HCT116 (cell line): Measurements from ENCODE around the gene CCDC157. TPM values are rescaled to one million over a fixed set of nuclear protein-coding genes. Genes with fewer than 3 reads are reported as not detected.

Experiments used
- ATAC-seq: fragments of 200-7000 bp; cut with Tn5 transposase; 2 replicates; pipeline ENCODE4 v1.9.1; 2020; ENCODE audit warnings: mild to moderate bottlenecking, moderate library complexity
- BruUV-seq: library from RNA; stranded (reverse); fragments of 400-500 nt; replicated peaks from 2 replicates; lab custom pipeline; 2021; lab: Mats Ljungman, UMichigan
- CTCF ChIA-PET: fragments of 300-600 bp; sonication (Branson Sonifier 250); formaldehyde crosslinking; loops from one replicate; lab custom pipeline; 2021; ENCODE audit warnings: antibody characterized with exemption; lab: Charles Lee
- POLR2A ChIA-PET: fragments of 300-600, 350-600 bp; sonication (Branson Sonifier 250); formaldehyde crosslinking; loops from one replicate; lab custom pipeline; 2021; ENCODE audit warnings: antibody characterized with exemption; lab: Charles Lee
- RAD21 ChIA-PET, 2 experiments: fragments of 300-600 bp; sonication (Branson Sonifier 250); formaldehyde crosslinking; loops; one replicate each; lab custom pipeline; 2023; ENCODE audit warnings: low total read pairs in 2 of 2; ENCODE audit not compliant: uncharacterized antibody in 2 of 2, unreplicated experiment in 2 of 2, low non-redundant PET in 1 of 2; lab: Charles Lee
- DNase-seq: peaks from one replicate; pipeline ENCODE4 v3.0.0-alpha.2; 2010; ENCODE audit warnings: low read depth, low spot score
- H2AFZ ChIP-seq: fragments of 200-600 bp; shearing (Covaris generic), sonication (generic); 2 replicates; pipeline ENCODE4 v1.6.1; 2017; ENCODE audit warnings: low read depth, mixed run types, mixed read lengths, antibody characterized with exemption, low read length; ENCODE audit not compliant: poor library complexity, severe bottlenecking
- H3K27ac ChIP-seq: 2 replicates; pipeline ENCODE4 v1.5.1; 2012; ENCODE audit warnings: low read depth, low read length
- H3K27me3 ChIP-seq: fragments of 200-600 bp; sonication (generic); 2 replicates; pipeline ENCODE4 v1.6.1; 2016; ENCODE audit warnings: mixed run types, low read length, mixed read lengths; ENCODE audit not compliant: insufficient read depth
- H3K36me3 ChIP-seq, 2 experiments: fragments of 200-500 bp in 1 of 2; fragments of 200-600 bp in 1 of 2; sonication (Bioruptor generic) in 1 of 2; sonication (generic) in 1 of 2; 2 replicates each; pipeline versions ENCODE4 v1.5.1 to v1.6.1; 2014 to 2016; ENCODE audit warnings: low read length in 2 of 2, inconsistent platforms in 1 of 2, mixed read lengths in 1 of 2, mixed run types in 1 of 2; ENCODE audit not compliant: insufficient read depth in 2 of 2, control insufficient read depth in 1 of 2
- H3K4me1 ChIP-seq, 2 experiments: fragments of 200-600 bp in 1 of 2; sonication (generic) in 1 of 2; 2 replicates each; pipeline versions ENCODE4 v1.5.1 to v1.6.1; 2012 to 2017; ENCODE audit warnings: low read length in 2 of 2, inconsistent platforms in 1 of 2, mild to moderate bottlenecking in 1 of 2, mixed read lengths in 1 of 2, mixed run types in 1 of 2, moderate library complexity in 1 of 2; ENCODE audit not compliant: insufficient read depth in 2 of 2, control insufficient read depth in 1 of 2
- H3K4me2 ChIP-seq: fragments of 200-600 bp; sonication (generic); 2 replicates; pipeline ENCODE4 v1.6.1; 2017; ENCODE audit warnings: mixed run types, low read length, mixed read lengths
- H3K4me3 ChIP-seq, 2 experiments: fragments of 200-600 bp in 1 of 2; sonication (generic) in 1 of 2; replicated peaks in 1 of 2; 2 replicates each; pipeline ENCODE4 v1.5.1; 2011 to 2016; ENCODE audit warnings: low read length in 2 of 2, control low read depth in 1 of 2, low read depth in 1 of 2, mild to moderate bottlenecking in 1 of 2, mixed read lengths in 1 of 2, mixed run types in 1 of 2
- H3K79me2 ChIP-seq: fragments of 200-600 bp; sonication (generic); 2 replicates; pipeline ENCODE4 v1.6.1; 2017; ENCODE audit warnings: mild to moderate bottlenecking, mixed run types, low read length, moderate library complexity, mixed read lengths; ENCODE audit not compliant: insufficient read depth
- H3K9ac ChIP-seq: fragments of 200-600 bp; sonication (generic); 2 replicates; pipeline ENCODE4 v1.6.1; 2016; ENCODE audit warnings: low read length, mixed read lengths
- H3K9me2 ChIP-seq: fragments of 200-600 bp; sonication (generic), shearing (Covaris generic); 2 replicates; pipeline ENCODE4 v1.6.1; 2017; ENCODE audit warnings: mixed run types, mild to moderate bottlenecking, moderate library complexity; ENCODE audit not compliant: insufficient read depth
- H3K9me3 ChIP-seq, 2 experiments: fragments of 200-500 bp in 1 of 2; fragments of 200-600 bp in 1 of 2; sonication (Bioruptor generic) in 1 of 2; sonication (generic) in 1 of 2; 2 replicates each; pipeline ENCODE4 v1.6.1; 2014 to 2017; ENCODE audit warnings: low read length in 2 of 2, mixed read lengths in 2 of 2, inconsistent platforms in 1 of 2, low read depth in 1 of 2, mild to moderate bottlenecking in 1 of 2, mixed run types in 1 of 2, moderate library complexity in 1 of 2; ENCODE audit not compliant: control insufficient read depth in 1 of 2, insufficient read depth in 1 of 2
- H4K20me1 ChIP-seq: fragments of 200-600 bp; sonication (generic), shearing (Covaris generic); 2 replicates; pipeline ENCODE4 v1.6.1; 2017; ENCODE audit warnings: mixed run types, mild to moderate bottlenecking, moderate library complexity; ENCODE audit not compliant: insufficient read depth
- EGR1 ChIP-seq: IDR thresholded peaks from 2 replicates; pipeline ENCODE4 v1.6.1; 2012; ENCODE audit warnings: low read depth
- EZH2 ChIP-seq: fragments of 200-600 bp; sonication (generic); IDR thresholded peaks from 2 replicates; pipeline ENCODE4 v1.6.1; 2017; ENCODE audit warnings: antibody characterized with exemption, mixed run types
- JUND ChIP-seq: IDR thresholded peaks from 2 replicates; pipeline ENCODE4 v1.6.1; 2012
- SIN3A ChIP-seq: IDR thresholded peaks from 2 replicates; pipeline ENCODE4 v1.6.1; 2012; ENCODE audit warnings: low read depth
- intact Hi-C: fragments of 100-400 bp; cut with micrococcal nuclease; formaldehyde crosslinking; loops from 2 replicates; pipeline ENCODE4 v1.10.0; 2022
- total RNA-seq: library from RNA; stranded (reverse); gene quantifications from one replicate; pipeline ENCODE4 v1.2.1, GENCODE V29; 2021; ENCODE audit not compliant: unreplicated experiment
- TF ChIP-seq, protein P1 (sequence below): IDR thresholded peaks from 2 replicates; pipeline ENCODE4 v1.6.1; 2011; ENCODE audit warnings: mild to moderate bottlenecking, low read length, moderate library complexity; ENCODE audit not compliant: insufficient replicate concordance; ENCODE audit errors: extremely low read depth
- TF ChIP-seq, protein P2 (sequence below), 3 experiments: fragments of 200-600 bp in 1 of 3; sonication (generic) in 1 of 3; IDR thresholded peaks in 2 of 3; conservative IDR thresholded peaks in 1 of 3; 2 replicates each; pipeline ENCODE4 v1.5.1; 2012 to 2017; ENCODE audit warnings: low read depth in 2 of 3, low read length in 2 of 3, antibody characterized with exemption in 1 of 3, borderline replicate concordance in 1 of 3, control low read depth in 1 of 3, mild to moderate bottlenecking in 1 of 3, mixed read lengths in 1 of 3, mixed run types in 1 of 3, moderate library complexity in 1 of 3; ENCODE audit not compliant: insufficient read depth in 1 of 3

Gene CCDC157
- total RNA-seq, 1 experiment from 2014 or later = 2.1 TPM

DNA sequence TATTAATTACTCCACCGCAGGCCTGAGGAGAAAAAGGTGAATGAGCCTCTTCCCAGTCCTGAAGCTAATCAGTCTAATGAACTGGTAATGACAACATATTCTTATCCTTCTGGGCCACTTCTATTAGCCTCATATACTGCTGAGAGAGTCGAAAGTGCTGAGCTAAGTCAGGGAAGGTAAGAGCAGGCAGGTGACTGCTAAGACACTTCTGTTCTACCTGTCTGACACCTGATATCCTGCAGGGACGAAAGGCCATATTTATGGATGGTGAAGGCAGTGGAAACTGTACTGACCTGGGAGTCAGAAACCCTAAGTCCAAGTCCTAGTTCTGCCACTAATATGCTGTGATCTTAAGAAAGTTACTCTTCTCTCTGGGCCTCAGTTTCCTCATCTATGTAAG, 33.6 kb upstream of the CCDC157 start:
- DNase-seq = no peak
- Histone ChIP-seq H3K36me3 (no peaks in the 10 kb centered on the region), H3K4me2 (no peak overlapping the region), H3K4me1 (peaks cover 25 to 31% of the 10 kb centered on the region in 2 experiments), H4K20me1 (no peaks in the 10 kb centered on the region), H2AFZ (no peak overlapping the region), H3K4me3 (no peak overlapping the region), H3K27ac (no peak overlapping the region), H3K9me2 (no peaks in the 10 kb centered on the region), H3K27me3 (no peaks in the 10 kb centered on the region), H3K9me3 (no peaks in the 10 kb centered on the region), H3K9ac (no peak overlapping the region), H3K79me2 (peaks cover 4% of the 10 kb centered on the region; the same call in 1 of the 2 replicates)
- RAD21 ChIA-PET = no interaction called here
- ATAC-seq = no peak
- BruUV-seq = no TSS peak
- intact Hi-C loops = no loop called here
- CTCF ChIA-PET = interaction anchor here (0.5 to 6.4 kb wide), 3 partner anchors 11 to 128 kb away, joined by 3 to 81 read pairs (median 4); partner anchors contain the start of gene CASTOR1
- TF ChIP-seq EZH2 (no peak), JUND (no peak), SIN3A (no peak), EGR1 (no peak)
- TF ChIP-seq, protein P1, sequence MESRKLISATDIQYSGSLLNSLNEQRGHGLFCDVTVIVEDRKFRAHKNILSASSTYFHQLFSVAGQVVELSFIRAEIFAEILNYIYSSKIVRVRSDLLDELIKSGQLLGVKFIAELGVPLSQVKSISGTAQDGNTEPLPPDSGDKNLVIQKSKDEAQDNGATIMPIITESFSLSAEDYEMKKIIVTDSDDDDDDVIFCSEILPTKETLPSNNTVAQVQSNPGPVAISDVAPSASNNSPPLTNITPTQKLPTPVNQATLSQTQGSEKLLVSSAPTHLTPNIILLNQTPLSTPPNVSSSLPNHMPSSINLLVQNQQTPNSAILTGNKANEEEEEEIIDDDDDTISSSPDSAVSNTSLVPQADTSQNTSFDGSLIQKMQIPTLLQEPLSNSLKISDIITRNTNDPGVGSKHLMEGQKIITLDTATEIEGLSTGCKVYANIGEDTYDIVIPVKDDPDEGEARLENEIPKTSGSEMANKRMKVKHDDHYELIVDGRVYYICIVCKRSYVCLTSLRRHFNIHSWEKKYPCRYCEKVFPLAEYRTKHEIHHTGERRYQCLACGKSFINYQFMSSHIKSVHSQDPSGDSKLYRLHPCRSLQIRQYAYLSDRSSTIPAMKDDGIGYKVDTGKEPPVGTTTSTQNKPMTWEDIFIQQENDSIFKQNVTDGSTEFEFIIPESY = no peak
- TF ChIP-seq, protein P2, sequence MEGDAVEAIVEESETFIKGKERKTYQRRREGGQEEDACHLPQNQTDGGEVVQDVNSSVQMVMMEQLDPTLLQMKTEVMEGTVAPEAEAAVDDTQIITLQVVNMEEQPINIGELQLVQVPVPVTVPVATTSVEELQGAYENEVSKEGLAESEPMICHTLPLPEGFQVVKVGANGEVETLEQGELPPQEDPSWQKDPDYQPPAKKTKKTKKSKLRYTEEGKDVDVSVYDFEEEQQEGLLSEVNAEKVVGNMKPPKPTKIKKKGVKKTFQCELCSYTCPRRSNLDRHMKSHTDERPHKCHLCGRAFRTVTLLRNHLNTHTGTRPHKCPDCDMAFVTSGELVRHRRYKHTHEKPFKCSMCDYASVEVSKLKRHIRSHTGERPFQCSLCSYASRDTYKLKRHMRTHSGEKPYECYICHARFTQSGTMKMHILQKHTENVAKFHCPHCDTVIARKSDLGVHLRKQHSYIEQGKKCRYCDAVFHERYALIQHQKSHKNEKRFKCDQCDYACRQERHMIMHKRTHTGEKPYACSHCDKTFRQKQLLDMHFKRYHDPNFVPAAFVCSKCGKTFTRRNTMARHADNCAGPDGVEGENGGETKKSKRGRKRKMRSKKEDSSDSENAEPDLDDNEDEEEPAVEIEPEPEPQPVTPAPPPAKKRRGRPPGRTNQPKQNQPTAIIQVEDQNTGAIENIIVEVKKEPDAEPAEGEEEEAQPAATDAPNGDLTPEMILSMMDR (IDR thresholded peaks at IDR 0.05 in 2 of 3, conservative IDR thresholded peaks at IDR 0.05 in 1 of 3; ENCODE audit: borderline replicate concordance in 1 of 3, insufficient read depth in 1 of 3, low read depth in 2 of 3, low read length in 2 of 3) = no peak
- POLR2A ChIA-PET = no interaction called here
